ENCODE measurements around the gene CTSA. TPM values are rescaled to one million over a fixed set of nuclear protein-coding genes. Genes with fewer than 3 reads are reported as not detected.
A peak's percentile ranks its signal among the peaks of the same experiment; 100 is the strongest.

Gene CTSA
- total and polyA plus RNA-seq, 9 of the 15 experiments (the other 6 are each of a cell fraction or from before 2014, with no cell fraction given): 8.8 to 61.7 (median 28.3) TPM

GRCh38 chr20:45857114-45857881, 33.8 kb upstream of the CTSA start, which contains the start of the genes ACOT8 and ZSWIM3 (continued):
- TF ChIP-seq FOXM1 (IDR thresholded peaks at IDR 0.05; ENCODE audit: low read depth): peak; percentile 67
- TF ChIP-seq FOXM1 (CRISPR knock-in tag; IDR thresholded peaks at IDR 0.05; ENCODE audit: low read depth): no peak
- no peak for TF ChIP-seq GABPB2 (CRISPR knock-in tag; conservative IDR thresholded peaks at IDR 0.05)
- no peak for TF ChIP-seq NCOA6 (IDR thresholded peaks at IDR 0.05)
- no peak for TF ChIP-seq ZNF75A (CRISPR knock-in tag; IDR thresholded peaks at IDR 0.05)
- peak; percentile 53 to 76 for TF ChIP-seq MNT (conservative IDR thresholded peaks at IDR 0.05)
- TF ChIP-seq, protein P1, sequence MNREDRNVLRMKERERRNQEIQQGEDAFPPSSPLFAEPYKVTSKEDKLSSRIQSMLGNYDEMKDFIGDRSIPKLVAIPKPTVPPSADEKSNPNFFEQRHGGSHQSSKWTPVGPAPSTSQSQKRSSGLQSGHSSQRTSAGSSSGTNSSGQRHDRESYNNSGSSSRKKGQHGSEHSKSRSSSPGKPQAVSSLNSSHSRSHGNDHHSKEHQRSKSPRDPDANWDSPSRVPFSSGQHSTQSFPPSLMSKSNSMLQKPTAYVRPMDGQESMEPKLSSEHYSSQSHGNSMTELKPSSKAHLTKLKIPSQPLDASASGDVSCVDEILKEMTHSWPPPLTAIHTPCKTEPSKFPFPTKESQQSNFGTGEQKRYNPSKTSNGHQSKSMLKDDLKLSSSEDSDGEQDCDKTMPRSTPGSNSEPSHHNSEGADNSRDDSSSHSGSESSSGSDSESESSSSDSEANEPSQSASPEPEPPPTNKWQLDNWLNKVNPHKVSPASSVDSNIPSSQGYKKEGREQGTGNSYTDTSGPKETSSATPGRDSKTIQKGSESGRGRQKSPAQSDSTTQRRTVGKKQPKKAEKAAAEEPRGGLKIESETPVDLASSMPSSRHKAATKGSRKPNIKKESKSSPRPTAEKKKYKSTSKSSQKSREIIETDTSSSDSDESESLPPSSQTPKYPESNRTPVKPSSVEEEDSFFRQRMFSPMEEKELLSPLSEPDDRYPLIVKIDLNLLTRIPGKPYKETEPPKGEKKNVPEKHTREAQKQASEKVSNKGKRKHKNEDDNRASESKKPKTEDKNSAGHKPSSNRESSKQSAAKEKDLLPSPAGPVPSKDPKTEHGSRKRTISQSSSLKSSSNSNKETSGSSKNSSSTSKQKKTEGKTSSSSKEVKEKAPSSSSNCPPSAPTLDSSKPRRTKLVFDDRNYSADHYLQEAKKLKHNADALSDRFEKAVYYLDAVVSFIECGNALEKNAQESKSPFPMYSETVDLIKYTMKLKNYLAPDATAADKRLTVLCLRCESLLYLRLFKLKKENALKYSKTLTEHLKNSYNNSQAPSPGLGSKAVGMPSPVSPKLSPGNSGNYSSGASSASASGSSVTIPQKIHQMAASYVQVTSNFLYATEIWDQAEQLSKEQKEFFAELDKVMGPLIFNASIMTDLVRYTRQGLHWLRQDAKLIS (CRISPR knock-in tag; IDR thresholded peaks at IDR 0.05): no peak
- peak; percentile 100 for TF ChIP-seq PKNOX1 (IDR thresholded peaks at IDR 0.05)
- TF ChIP-seq ZNF316 (IDR thresholded peaks at IDR 0.05): no peak
- TF ChIP-seq NFRKB (IDR thresholded peaks at IDR 0.05; ENCODE audit: low read depth): peak; percentile 42; the same call in 1 of the 2 replicates
- TF ChIP-seq ZNF217 (CRISPR knock-in tag; IDR thresholded peaks at IDR 0.05): no peak
- peak; percentile 94 for TF ChIP-seq NR2F6 (CRISPR knock-in tag; IDR thresholded peaks at IDR 0.05)
- TF ChIP-seq RAD51 (IDR thresholded peaks at IDR 0.05; ENCODE audit: borderline replicate concordance, low read depth): no peak
- no peak for TF ChIP-seq TRIM25 (IDR thresholded peaks at IDR 0.05; ENCODE audit: borderline replicate concordance)
- TF ChIP-seq, protein P2, sequence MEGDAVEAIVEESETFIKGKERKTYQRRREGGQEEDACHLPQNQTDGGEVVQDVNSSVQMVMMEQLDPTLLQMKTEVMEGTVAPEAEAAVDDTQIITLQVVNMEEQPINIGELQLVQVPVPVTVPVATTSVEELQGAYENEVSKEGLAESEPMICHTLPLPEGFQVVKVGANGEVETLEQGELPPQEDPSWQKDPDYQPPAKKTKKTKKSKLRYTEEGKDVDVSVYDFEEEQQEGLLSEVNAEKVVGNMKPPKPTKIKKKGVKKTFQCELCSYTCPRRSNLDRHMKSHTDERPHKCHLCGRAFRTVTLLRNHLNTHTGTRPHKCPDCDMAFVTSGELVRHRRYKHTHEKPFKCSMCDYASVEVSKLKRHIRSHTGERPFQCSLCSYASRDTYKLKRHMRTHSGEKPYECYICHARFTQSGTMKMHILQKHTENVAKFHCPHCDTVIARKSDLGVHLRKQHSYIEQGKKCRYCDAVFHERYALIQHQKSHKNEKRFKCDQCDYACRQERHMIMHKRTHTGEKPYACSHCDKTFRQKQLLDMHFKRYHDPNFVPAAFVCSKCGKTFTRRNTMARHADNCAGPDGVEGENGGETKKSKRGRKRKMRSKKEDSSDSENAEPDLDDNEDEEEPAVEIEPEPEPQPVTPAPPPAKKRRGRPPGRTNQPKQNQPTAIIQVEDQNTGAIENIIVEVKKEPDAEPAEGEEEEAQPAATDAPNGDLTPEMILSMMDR (IDR thresholded peaks at IDR 0.05 in 2 of 3, conservative IDR thresholded peaks at IDR 0.05 in 1 of 3; ENCODE audit: insufficient read depth in 2 of 3, low read depth in 1 of 3, low read length in 3 of 3): peak in 1 of 3 experiments; percentile 12; a peak in 1 of 6 replicates
- no peak; the same call in 1 of the 2 replicates for TF ChIP-seq JUNB (CRISPR knock-in tag; conservative IDR thresholded peaks at IDR 0.05)
- no peak for TF ChIP-seq ZSCAN32 (CRISPR knock-in tag; IDR thresholded peaks at IDR 0.05)

All from K562 (cell line).